Measurements from ENCODE around the gene LEPROT. TPM values are rescaled to one million over a fixed set of nuclear protein-coding genes. Genes with fewer than 3 reads are reported as not detected.

Gene LEPROT
- total RNA-seq, 1 donor from 2014 or later: 49.2 TPM

DNA sequence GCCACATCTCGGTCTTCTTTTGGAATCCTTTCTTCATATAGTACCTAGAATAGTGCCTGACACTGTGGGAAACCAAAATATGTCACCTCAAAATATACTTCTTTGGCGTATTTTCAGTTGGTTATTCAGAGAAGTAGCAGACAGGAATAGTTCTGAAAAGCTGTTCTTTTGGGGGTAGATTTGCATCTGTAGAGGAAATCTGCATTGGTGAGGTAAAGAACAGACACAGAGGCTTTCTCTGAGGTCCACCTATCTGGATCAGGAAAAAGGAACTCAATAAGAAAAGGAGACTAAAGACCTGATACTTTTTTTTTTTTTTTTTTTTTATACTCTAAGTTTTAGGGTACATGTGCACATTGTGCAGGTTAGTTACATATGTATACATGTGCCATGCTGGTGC, 23.2 kb downstream of the LEPROT start:
- no peak overlapping the region for H3K9ac ChIP-seq
- H2AFZ ChIP-seq (replicated peaks): no peak overlapping the region
- no peaks in the 10 kb centered on the region for H3K36me3 ChIP-seq
- DNase-seq (ENCODE audit: low spot score): no peak
- H3K4me1 Mint-ChIP-seq: no peaks in the 10 kb centered on the region
- H3K27me3 Mint-ChIP-seq (ENCODE audit: insufficient read depth, low read depth): no peaks in the 10 kb centered on the region
- H3F3A ChIP-seq (ENCODE audit: low read depth): no peaks in the 10 kb centered on the region
- H3K9me3 Mint-ChIP-seq: no peaks in the 10 kb centered on the region
- TF ChIP-seq, protein P1, sequence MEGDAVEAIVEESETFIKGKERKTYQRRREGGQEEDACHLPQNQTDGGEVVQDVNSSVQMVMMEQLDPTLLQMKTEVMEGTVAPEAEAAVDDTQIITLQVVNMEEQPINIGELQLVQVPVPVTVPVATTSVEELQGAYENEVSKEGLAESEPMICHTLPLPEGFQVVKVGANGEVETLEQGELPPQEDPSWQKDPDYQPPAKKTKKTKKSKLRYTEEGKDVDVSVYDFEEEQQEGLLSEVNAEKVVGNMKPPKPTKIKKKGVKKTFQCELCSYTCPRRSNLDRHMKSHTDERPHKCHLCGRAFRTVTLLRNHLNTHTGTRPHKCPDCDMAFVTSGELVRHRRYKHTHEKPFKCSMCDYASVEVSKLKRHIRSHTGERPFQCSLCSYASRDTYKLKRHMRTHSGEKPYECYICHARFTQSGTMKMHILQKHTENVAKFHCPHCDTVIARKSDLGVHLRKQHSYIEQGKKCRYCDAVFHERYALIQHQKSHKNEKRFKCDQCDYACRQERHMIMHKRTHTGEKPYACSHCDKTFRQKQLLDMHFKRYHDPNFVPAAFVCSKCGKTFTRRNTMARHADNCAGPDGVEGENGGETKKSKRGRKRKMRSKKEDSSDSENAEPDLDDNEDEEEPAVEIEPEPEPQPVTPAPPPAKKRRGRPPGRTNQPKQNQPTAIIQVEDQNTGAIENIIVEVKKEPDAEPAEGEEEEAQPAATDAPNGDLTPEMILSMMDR (IDR thresholded peaks at IDR 0.05): no peak
- TF ChIP-seq EZH2phosphoT487 (IDR thresholded peaks at IDR 0.05) (no peak), EZH2 (IDR thresholded peaks at IDR 0.05) (no peak)
- H3K27me3 ChIP-seq: no peaks in the 10 kb centered on the region
- no peak overlapping the region for H3K4me3 Mint-ChIP-seq
- no peaks in the 10 kb centered on the region for H3K9me3 ChIP-seq (ENCODE audit: low read depth)
- H3K27ac Mint-ChIP-seq: no peak overlapping the region
- H3K4me3 ChIP-seq: no peak overlapping the region
- H3K36me3 Mint-ChIP-seq: no peaks in the 10 kb centered on the region
- H3K27ac ChIP-seq: no peak overlapping the region
- no peaks in the 10 kb centered on the region for H4K20me1 ChIP-seq (ENCODE audit: low read depth)
- no peaks in the 10 kb centered on the region for H3K4me1 ChIP-seq
- H3K4me2 ChIP-seq: no peak overlapping the region
- H3K79me2 ChIP-seq (ENCODE audit: low read depth): no peaks in the 10 kb centered on the region

- Histone ChIP-seq H3K36me3 (no peaks in the 10 kb centered on the region), H3K79me2 (ENCODE audit: low read depth) (no peaks in the 10 kb centered on the region), H3K27ac (no peak overlapping the region), H2AFZ (replicated peaks) (no peak overlapping the region), H4K20me1 (ENCODE audit: low read depth) (no peaks in the 10 kb centered on the region), H3K4me2 (no peak overlapping the region), H3K27me3 (no peaks in the 10 kb centered on the region), H3K4me1 (no peaks in the 10 kb centered on the region), H3K9me3 (ENCODE audit: low read depth) (no peaks in the 10 kb centered on the region), H3F3A (ENCODE audit: low read depth) (no peaks in the 10 kb centered on the region), H3K9ac (no peak overlapping the region), H3K4me3 (no peak overlapping the region)
- Mint-ChIP-seq H3K4me1 (no peaks in the 10 kb centered on the region), H3K9me3 (no peaks in the 10 kb centered on the region), H3K27me3 (ENCODE audit: insufficient read depth, low read depth) (no peaks in the 10 kb centered on the region), H3K27ac (no peak overlapping the region), H3K4me3 (no peak overlapping the region), H3K36me3 (no peaks in the 10 kb centered on the region)
- TF ChIP-seq, protein P1 (IDR thresholded peaks at IDR 0.05): no peak
- no peak for TF ChIP-seq EZH2 (IDR thresholded peaks at IDR 0.05)
- no peak for TF ChIP-seq EZH2phosphoT487 (IDR thresholded peaks at IDR 0.05)
- DNase-seq (ENCODE audit: low spot score): no peak
Measured at GRCh38 chr1:65444128-65444640, 23.7 kb downstream of the LEPROT start.

GRCh38 chr1:65445837-65446236, 25.4 kb downstream of the LEPROT start:
- H3K27ac Mint-ChIP-seq: no peak overlapping the region
- no peak overlapping the region for H2AFZ ChIP-seq (replicated peaks)
- H3K9ac ChIP-seq: no peak overlapping the region
- H3K9me3 ChIP-seq (ENCODE audit: low read depth): no peaks in the 10 kb centered on the region
- no peaks in the 10 kb centered on the region for H3K4me1 Mint-ChIP-seq
- no peak overlapping the region for H3K4me3 Mint-ChIP-seq
- H3F3A ChIP-seq (ENCODE audit: low read depth): no peaks in the 10 kb centered on the region
- no peaks in the 10 kb centered on the region for H3K79me2 ChIP-seq (ENCODE audit: low read depth)
- H3K27me3 ChIP-seq: no peaks in the 10 kb centered on the region
- no peaks in the 10 kb centered on the region for H4K20me1 ChIP-seq (ENCODE audit: low read depth)
- H3K4me1 ChIP-seq: no peaks in the 10 kb centered on the region
- H3K9me3 Mint-ChIP-seq: no peaks in the 10 kb centered on the region
- TF ChIP-seq, protein P1 (IDR thresholded peaks at IDR 0.05): no peak
- TF ChIP-seq EZH2 (IDR thresholded peaks at IDR 0.05): no peak
- TF ChIP-seq EZH2phosphoT487 (IDR thresholded peaks at IDR 0.05): no peak
- no peak overlapping the region for H3K4me3 ChIP-seq
- no peak overlapping the region for H3K4me2 ChIP-seq
- DNase-seq (ENCODE audit: low spot score): no peak
- H3K27ac ChIP-seq: no peak overlapping the region
- no peaks in the 10 kb centered on the region for H3K36me3 Mint-ChIP-seq
- H3K27me3 Mint-ChIP-seq (ENCODE audit: insufficient read depth, low read depth): no peaks in the 10 kb centered on the region
- H3K36me3 ChIP-seq: no peaks in the 10 kb centered on the region
